HL-60 (cell line): ENCODE results near the gene MRPS25.

ENCODE experiments used
- POLR2AphosphoS5 ChIP-seq: IDR thresholded peaks from 2 replicates; pipeline ENCODE4 v1.6.1; 2012; ENCODE audit warnings: low read depth
- TF ChIP-seq, protein P1 (sequence below): IDR thresholded peaks from one replicate; pipeline ENCODE4 v1.5.1; 2011; ENCODE audit warnings: low read length, control low read depth, inconsistent platforms; ENCODE audit not compliant: insufficient read depth
- TF ChIP-seq, protein P2 (sequence below): IDR thresholded peaks from 2 replicates; pipeline ENCODE4 v1.6.1; 2012; ENCODE audit warnings: low read depth; ENCODE audit not compliant: insufficient replicate concordance

DNA sequence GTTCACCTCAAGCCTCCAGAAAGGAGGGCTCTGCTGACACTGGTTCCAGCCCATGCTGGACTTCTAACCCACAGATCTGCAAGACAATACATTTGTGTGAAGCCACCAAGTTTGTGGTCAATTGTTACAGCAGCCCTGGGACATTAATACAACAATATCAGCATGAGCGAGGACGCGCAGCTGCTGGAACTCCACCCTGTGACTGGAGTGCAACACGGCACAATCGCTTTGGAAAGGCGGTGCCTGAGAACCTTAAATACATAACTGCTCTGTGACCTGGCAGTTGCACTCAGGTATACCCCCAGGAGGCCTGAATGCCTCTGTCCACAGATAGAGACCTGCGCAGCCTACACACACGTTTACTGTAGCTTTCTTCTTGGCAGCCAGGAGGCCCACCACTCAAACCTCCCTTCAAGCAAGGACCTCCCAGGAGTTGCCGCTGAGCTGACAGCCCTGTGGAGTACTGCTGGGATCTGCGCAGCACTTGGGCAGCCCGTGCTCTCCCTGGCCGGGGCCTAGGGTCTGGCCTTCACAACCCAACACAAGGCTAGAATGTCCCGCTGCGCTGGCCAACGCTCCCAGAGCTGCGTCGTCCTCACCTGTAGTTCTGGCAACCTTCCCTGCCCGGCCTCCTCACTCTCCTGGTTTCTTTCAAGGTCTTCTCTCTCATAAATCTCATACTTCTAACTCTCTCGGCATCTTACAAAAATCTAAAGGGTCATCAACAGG lies 8.3 kb downstream of the MRPS25 start:
- TF ChIP-seq, protein P1, sequence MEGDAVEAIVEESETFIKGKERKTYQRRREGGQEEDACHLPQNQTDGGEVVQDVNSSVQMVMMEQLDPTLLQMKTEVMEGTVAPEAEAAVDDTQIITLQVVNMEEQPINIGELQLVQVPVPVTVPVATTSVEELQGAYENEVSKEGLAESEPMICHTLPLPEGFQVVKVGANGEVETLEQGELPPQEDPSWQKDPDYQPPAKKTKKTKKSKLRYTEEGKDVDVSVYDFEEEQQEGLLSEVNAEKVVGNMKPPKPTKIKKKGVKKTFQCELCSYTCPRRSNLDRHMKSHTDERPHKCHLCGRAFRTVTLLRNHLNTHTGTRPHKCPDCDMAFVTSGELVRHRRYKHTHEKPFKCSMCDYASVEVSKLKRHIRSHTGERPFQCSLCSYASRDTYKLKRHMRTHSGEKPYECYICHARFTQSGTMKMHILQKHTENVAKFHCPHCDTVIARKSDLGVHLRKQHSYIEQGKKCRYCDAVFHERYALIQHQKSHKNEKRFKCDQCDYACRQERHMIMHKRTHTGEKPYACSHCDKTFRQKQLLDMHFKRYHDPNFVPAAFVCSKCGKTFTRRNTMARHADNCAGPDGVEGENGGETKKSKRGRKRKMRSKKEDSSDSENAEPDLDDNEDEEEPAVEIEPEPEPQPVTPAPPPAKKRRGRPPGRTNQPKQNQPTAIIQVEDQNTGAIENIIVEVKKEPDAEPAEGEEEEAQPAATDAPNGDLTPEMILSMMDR = no peak
- TF ChIP-seq, protein P2, sequence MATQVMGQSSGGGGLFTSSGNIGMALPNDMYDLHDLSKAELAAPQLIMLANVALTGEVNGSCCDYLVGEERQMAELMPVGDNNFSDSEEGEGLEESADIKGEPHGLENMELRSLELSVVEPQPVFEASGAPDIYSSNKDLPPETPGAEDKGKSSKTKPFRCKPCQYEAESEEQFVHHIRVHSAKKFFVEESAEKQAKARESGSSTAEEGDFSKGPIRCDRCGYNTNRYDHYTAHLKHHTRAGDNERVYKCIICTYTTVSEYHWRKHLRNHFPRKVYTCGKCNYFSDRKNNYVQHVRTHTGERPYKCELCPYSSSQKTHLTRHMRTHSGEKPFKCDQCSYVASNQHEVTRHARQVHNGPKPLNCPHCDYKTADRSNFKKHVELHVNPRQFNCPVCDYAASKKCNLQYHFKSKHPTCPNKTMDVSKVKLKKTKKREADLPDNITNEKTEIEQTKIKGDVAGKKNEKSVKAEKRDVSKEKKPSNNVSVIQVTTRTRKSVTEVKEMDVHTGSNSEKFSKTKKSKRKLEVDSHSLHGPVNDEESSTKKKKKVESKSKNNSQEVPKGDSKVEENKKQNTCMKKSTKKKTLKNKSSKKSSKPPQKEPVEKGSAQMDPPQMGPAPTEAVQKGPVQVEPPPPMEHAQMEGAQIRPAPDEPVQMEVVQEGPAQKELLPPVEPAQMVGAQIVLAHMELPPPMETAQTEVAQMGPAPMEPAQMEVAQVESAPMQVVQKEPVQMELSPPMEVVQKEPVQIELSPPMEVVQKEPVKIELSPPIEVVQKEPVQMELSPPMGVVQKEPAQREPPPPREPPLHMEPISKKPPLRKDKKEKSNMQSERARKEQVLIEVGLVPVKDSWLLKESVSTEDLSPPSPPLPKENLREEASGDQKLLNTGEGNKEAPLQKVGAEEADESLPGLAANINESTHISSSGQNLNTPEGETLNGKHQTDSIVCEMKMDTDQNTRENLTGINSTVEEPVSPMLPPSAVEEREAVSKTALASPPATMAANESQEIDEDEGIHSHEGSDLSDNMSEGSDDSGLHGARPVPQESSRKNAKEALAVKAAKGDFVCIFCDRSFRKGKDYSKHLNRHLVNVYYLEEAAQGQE = no peak
- no peak for TF ChIP-seq POLR2AphosphoS5
